Fibroblast of skin of abdomen (primary cell): ENCODE measurements around the gene HIVEP3.

Experiments
- DNase-seq: peaks from one replicate; pipeline ENCODE4 v3.0.0-alpha.2; 2013

The HIVEP3 gene

DNA sequence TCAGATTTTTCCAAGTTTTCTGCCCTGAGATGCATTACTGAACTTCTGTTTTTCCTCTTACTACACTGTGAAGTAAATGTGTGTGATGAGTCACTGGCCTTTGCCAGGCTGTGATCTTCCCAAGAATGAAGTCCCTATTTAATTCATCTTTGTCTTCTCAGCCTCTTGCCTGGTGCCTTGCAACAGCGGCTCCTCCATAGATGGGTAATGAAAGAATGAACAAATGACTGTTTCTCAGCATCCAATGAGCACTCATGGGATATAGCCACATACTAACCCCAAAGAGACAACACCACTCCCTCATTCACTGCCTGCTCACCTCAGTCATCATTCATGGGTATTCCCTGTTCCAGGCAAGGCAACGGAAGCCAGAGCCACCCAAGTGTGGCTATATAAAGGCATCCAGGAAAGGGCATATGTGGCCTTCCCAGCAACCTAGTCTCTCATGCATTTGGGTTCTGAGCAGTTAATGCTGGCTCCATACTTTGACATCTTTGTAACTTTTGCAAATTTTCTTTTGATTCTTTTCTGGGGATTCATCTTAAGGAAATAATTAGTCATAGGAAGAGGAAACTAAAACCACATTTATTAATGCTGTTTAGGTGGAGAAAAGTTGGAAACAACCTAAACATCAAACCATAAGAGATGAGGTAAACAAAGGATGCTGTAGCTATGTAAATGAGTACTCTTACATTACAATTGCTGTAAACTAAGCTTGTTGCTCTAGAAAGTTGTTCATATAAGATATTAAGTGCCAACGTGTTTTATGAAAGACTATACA lies 71.9 kb downstream of the HIVEP3 start:
- DNase-seq = peak; percentile 59

DNA sequence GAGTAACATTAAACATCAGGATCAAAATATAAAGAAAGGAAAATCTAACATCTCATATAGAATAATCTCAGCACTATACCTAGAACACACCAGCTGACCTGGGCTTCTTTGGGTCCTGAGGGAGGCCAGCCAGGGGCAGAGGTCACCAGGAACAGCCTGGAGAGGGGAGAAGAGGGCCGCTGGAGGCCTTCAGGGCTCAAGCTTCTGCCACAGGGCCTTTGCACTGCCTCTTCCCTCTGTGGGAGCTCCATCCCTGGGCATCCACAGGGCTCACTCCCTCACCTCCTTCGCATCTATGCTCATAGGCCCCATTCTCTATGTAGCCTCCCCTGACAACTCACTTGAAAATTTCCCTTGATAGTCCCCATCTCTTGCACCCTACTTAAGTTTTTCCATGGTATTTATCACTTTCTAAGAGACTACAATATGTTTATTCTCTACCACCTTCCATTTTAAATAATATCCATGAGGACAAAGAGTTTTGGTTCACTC lies 73.9 kb downstream of the HIVEP3 start:
- no peak for DNase-seq

DNA sequence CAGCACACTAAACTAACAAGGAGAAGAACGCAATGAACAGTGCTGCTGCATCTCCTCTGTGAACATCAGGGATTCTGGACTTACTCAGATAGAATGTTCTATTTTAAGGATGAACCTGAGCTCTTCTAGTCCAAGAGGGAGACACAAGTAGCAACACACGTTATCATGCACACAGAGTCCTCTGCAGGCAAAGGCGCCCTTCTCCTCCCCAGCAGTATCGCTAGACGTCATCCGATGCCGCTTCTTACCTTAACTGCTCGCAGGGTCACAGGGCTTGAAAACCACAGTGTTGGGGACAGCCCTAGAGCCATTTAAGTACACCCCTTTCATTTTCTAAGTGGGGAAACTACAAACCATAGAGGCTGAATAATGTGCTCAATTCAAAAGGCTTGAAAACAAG lies 74.5 kb downstream of the HIVEP3 start:
- DNase-seq = no peak

DNA sequence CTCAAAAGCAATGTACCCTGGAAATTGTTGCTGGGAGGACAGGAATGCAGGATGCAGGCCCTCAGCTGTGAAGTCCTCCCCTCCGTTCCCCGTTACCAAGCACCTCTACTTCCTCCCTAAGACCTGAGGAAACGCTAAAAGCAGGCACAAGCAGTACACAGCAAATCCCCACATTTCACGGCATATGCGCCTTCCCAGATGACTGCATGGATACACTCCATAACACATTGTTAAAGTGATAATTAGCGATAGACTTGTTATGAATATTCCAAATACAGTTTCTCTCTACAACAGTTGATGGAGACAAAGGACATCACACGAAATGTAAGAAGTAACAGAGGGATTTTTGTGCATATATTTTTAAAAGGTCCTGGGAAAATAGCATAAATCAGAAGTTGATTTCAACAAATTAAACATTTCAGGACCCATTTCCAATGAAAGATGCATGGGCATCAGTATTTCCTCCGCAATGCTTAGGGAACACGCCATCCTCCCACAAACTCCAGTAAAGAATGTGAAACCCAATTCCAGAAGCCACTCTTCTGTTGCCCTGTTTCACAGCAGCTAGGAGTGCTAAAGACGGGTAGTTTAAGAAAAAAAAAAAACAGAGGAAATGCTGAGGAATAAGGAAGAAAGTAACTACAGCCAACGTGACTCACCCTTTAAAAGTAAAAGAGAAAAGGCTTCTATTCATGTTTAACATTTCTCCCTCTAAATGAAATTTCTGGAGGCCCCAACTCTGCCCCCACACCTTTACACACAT lies 75.5 kb downstream of the HIVEP3 start:
- peak; percentile 83 for DNase-seq

DNA sequence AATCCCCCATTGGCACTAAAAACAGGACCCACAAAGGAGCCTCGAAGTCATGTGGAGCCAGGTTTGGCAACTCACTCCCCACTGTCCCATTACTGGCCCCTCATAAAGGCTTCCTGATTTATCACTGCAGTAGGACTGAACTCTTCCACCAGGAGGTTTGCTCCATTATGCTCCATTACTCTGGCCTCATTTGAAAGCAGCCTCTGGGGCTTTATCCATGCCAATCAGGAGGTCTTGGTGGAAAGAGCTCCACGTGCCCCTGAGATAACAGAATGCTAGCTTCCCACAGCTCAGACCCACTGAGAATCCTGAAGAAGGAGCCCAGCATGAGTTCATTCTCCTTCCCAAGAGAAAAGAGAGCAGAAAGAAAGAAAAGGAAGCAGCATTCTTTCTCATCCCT lies 76.4 kb downstream of the HIVEP3 start:
- no peak for DNase-seq

DNA sequence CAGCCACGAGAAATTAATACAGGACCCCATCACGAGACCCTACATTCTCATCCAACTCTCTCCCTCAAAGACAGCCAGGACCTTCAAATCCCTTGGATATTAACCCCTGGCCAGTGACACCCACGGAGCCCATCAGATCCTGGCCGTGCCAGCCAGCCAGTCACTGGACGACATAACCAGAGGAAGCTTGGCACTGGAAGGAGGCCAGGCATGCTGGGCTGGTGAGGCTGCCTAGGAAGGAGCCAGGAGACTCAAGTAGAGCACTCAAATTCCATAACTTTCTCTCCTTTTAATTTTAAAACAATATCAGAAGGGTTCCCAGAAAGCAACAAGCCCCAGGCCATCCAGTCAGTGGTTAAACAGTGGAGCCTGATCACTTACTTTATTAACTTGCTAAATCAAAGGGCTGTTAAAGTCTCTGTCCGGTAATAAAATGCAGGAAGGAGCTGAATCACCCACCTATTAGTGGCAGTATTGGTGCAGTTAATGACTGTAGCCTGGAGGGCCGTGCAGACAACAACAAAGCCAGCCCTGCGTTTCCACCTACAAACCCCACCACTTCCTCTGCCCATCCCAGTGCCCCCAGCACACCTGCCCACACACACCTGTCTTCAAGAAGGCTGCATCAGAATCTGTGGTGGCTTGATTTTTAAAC lies 78.0 kb downstream of the HIVEP3 start:
- DNase-seq = no peak

DNA sequence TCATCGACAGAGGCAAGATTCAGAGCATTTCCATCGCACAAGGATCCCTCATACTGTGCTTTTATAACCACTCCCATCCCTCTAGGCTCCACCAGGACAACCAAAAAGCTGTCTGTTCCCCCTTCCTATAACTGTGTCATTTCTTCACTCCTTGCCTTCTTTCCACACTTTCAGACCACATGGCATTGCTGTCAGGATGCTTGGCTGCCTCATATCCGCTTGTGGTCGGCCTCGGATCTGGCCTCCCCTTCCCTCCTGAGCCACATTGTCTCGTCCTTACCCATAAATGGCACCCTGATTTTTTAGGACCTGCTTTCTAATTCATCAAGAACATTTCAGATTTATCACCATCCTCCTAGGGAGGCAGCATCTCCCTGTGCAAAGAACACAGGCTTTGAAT lies 80.5 kb downstream of the HIVEP3 start:
- no peak for DNase-seq

DNA sequence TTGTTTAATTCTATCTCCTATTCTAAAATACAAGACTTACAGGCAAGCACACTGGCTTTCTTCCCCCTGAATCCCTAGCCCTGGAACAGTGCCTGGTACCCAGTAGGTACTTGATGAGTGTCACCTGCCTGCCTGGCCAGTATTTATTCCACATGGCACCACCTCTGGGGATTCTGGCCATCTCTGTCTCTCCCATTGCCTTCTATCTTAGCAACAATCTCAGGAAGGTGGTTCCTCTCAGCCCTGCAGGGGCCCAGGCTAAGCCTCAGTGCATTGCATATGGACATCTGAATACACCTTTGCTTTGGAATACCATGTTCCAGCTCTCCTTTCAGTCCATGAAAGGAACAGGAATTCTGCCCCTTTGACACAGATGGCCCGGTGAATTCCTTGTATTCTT lies 81.0 kb downstream of the HIVEP3 start:
- DNase-seq = no peak

DNA sequence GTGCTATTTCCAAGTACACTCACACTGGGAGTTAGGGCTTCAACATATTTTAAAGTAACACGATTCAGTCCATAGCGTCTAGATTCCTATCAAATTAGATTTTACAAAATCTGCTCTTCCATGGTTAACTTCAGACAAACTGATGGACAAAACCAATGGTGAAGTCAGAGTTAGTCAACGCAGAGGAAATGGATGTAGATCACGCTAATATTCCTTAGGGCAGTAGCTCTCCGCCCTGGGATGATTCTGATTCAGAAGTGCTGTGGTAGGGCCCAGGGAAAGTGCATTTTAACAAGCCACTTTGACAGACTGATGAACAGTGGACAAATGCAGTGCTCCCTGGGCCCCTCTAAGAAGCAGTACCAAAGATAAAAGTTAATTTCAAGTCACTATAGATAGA lies 83.2 kb downstream of the HIVEP3 start:
- peak; percentile 56 for DNase-seq

DNA sequence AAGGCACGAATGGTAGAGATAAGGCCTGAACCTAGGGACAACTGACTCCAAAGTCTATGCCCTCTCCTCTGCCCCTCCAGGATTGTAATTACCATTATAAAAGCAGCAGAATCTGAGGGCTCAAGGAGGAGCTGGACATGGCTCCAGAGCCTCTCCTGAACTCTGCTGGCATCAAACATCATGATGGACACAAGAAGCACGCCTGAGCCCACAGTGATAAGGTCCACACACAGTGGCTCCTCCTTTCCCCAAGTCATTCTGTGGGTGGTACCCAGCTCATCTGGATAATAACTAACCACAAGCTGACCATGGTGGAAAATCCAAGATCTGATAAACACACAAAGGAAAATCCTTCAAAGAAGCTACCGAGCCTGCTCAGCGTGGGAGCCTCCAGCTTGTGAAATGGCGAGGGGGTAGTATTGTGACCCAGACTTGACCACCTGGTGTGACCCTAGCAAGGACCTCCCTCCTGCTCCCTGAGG lies 85.2 kb downstream of the HIVEP3 start:
- no peak for DNase-seq

DNA sequence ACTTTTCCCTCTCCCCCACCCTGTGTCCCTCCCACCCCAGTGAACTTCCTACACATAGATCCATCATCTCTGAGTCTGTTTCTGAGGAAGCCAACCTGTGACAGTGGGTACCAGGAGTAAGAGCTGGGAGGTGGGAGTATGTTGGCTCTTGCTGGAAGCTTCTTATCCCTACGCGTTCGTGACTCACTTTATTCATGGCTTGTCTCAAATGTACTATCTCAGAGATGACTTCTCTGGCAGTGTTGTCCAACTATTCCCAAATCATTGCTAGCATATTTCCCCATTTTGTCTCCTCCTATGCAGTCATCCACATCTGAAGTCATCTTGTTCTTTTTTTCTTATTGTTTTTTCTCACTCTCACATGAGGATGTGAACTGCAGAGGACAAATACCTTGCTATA lies 88.0 kb downstream of the HIVEP3 start:
- peak; percentile 34 for DNase-seq

DNA sequence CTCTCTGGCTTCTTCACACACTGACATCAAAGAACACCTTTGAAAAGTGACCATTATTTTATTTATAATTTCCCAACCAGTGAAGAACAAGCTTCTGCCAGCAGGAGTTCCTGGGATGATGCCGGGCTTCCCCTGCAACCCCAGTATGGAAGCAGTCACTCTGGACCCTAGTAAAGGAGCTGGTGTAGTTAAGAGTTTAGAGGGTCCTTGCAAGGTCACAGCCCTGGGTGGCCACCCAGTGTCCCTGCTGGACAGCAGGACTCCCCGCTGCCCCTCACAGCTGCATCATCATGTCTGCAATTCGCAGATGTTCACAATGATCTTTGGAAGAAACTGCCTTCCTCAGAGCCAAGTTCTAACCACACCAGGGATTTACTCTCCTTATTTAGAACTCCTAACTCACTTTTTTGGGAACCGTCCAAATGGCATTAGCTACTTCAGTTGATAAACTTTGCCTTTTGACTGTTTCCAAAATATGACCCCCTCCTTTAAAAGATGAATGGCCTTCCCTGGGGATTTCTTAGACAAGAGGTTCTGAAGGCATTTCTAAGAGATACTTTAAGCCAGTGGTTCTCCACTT lies 90.6 kb downstream of the HIVEP3 start:
- DNase-seq = peak; percentile 80

DNA sequence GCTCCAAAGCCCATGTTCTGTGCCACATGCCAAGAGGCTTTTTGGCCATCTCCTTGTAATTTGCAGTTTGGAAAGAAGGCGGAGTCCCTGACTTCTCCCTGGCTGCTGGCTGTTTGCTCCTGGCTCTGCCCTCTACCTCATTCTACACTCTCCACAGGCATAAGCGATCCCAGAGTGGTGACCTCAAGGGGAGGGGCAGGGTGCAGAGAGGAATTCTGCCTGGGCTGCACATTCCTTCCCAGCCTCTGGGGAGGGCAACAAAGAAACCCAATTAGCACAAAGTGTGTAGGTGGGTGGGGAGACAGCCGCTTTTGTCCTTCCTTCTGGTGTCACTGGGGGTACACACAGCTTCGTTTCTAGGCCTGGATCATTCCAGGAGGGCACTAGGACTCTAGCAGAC lies 95.3 kb downstream of the HIVEP3 start:
- peak; percentile 36 for DNase-seq

DNA sequence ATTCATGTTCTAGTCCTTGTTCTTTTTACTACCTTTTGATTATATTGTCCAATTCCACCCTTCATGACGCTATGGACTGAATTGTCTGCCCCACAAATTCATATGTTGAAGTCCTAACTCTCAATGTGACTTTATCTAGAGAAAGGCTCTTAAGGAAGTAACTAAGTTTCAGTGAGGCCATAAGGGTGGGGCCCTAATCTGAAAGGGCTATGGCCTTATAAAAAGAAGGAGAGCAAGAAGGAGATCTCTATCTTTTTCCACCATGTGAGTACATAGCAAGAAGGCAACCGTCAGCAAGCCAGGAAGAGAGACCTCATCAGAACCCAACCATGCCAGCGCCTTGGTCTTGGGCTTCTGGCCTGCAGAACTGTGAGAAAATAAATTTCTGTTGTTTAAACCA lies 95.9 kb downstream of the HIVEP3 start:
- no peak for DNase-seq

DNA sequence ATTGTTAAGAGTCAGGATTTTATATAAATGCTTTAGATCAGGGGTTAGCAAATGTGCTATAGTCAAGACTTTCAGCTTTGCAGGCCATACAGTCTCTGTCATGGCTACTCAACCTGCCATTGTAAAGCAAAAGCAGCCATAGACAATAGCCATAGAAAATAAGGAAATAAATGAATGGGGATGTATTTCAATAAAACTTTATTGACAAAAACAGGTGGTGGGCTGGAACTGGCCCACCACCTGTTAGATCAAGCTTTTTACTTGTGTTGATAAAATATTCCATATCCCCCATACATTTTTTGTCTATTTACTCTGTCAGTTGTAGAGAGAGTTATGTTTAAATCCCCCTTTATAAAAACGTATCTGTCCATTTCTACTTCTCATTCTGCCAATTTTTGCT lies 98.9 kb downstream of the HIVEP3 start:
- DNase-seq = no peak

DNA sequence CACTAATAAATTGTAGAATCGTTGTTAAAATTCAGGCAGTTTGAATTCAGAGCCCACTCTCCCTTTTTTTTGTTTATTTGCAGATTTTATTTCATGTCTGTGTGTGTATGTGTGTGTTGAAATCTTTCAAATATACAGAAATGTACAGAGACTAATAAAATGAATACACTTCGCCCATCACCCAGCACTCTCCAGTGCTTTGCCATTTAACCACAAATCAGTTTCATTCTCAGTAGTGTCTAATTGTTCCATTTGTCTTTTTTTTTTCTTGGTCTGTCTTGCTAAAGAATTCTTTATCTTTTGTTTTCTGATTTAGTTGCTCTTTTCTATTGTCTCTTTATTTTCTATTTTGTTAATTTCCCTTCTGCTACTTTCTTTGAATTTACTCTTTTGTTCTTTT lies 99.7 kb downstream of the HIVEP3 start:
- DNase-seq = no peak

DNA sequence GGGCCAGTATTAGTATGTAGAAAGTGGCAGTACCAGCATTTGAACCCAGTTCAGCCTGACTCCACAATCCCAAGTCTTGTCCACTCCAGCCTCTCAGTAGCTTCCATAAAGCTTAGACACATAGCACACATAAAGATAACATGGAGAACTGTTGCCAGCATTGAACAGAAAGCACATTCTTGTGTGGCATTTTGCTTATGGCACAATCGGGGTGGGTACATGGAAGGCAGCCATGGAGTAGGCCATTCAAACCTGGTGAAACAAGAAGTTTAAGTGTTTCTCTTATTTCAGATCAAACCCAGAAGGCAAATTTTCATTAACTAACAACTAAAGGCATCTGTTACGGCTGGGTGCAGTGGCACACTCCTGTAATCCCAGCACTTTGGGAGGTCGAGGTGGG lies 102.7 kb downstream of the HIVEP3 start:
- no peak for DNase-seq

DNA sequence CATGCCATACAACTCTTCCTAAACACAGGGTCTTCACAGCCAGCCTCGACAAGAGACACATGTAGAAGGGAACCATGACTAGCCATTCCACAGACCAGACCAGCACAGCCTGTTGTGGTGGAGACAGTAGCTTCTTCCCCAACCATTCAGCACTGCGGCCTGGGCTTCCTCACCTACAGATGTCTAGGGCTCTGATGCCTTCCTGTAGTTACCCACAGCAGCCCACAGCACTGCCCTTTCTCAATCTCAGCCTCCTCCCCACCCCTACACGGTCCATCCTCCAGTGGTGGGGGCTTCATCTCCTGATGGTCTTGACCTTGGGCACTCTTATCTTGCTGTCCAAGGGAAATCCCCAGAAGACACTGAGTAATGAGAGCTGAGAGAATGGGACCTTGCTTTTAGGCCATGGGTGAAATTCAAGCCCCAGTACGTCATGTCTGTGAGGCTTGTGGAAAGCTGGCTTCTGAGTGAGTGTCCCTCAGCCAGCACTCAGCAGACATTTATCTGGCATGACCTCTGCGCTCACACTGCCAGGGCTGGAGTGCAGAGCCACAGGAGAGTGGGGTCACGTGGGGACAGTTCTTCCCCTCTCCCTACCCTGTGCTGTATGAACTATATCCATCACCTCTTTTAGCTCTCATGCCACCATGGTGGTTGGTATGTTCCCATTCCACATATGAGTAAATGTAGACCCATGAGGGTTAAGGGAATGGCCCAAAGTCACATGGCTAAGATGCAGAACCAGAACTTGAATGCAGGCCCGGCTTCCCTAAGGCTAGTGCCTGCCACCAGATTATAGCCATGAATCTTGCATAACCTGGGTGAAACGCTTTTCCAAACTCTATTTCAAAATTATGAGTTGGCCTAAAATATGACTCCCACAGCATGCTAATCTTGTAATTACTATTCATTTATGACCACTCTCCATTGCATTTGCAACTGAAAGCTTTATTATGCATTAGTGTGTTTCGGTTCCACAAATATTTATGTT lies 104.7 kb downstream of the HIVEP3 start:
- DNase-seq = no peak

DNA sequence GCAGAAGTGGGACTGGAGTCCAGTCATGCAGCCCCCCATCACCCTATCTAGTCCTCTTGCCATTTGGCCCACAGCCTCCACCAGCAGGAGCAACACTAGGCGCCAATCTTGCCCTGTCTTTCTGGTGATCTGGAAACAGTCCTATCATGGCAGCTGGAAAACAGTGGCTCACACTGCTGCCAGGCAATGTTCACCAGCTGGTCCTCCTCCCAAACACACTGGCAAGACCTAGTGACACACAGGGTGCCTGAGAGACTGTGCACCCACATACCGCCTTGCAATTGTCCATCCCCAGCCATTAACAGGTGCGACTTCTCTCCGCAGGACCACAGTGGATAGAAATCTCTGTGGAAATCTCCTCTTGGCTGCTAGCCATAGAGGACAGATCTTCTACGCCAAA lies 105.5 kb downstream of the HIVEP3 start:
- no peak for DNase-seq

DNA sequence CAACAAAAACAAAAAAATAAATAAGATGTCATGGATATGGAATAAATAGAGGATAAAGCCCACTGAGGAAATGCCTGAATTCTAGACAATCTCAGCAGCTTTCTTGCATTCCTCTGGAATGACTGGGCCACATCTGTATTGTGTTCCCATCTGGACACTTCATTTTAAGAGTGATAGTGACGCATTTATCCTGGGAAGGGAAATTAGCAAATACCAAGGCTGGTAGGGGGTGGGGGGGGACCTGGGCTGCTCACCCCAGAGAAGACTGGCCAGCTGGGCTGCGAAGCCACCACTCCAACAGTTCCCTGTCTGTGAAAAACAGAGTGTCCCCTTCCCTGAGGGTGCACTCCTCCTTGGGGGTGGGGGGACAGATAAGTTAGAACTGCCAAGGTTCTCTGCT lies 106.3 kb downstream of the HIVEP3 start:
- peak; percentile 93 for DNase-seq

DNA sequence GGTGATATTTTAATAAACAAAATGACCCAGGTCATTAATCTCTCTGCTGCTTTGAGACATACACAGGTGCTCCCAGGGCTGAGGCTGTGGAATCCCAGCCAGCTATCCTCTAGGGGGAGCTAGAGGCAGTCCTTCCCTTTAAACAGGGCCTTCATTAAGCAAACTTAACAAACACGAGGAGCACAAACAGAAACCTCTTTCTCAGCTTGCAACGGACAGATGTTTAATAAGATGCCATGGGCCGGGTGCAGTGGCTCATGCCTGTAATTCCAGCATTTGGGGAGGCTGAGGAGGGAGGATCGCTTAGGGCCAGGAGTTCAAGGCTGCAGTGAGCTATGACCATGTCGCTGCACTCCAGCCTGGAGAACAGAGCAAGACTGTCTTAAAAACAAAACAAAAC lies 106.7 kb downstream of the HIVEP3 start:
- DNase-seq = peak; percentile 71
